Measurements from ENCODE around the gene LYZL1.
"Not testable (repeated sequence)": the region's sequence is repeated elsewhere in the genome, so short reads cannot be mapped to it uniquely, and the experiment has no call there.

Gene LYZL1

GRCh38 chr10:29265210-29265768, 23.6 kb upstream of the LYZL1 start:
- no peak for DNase-seq

GRCh38 chr10:29266641-29267040, 22.2 kb upstream of the LYZL1 start:
- DNase-seq: no peak

- no peak for DNase-seq
These were observed 20.9 kb upstream of the LYZL1 start for GRCh38 chr10:29268011-29268410.

- DNase-seq: no peak
These were observed 19.4 kb upstream of the LYZL1 start for GRCh38 chr10:29269486-29269885.

- DNase-seq: no peak
These were observed 18.0 kb upstream of the LYZL1 start for GRCh38 chr10:29270883-29271282.

- DNase-seq: no peak
These were observed 17.0 kb upstream of the LYZL1 start for GRCh38 chr10:29271877-29272276.

GRCh38 chr10:29273478-29273877, 15.4 kb upstream of the LYZL1 start:
- DNase-seq: no peak

- DNase-seq: no peak
These were observed 12.5 kb upstream of the LYZL1 start for GRCh38 chr10:29276251-29276850.

GRCh38 chr10:29277296-29277695, 11.6 kb upstream of the LYZL1 start:
- no peak for DNase-seq

GRCh38 chr10:29279779-29280487, 8.9 kb upstream of the LYZL1 start:
- no peak for DNase-seq

GRCh38 chr10:29280488-29280840, 8.4 kb upstream of the LYZL1 start:
- no peak for DNase-seq

GRCh38 chr10:29285624-29286051, 3.2 kb upstream of the LYZL1 start:
- no peak for DNase-seq

- no peak for DNase-seq
These were observed 1.2 kb upstream of the LYZL1 start for GRCh38 chr10:29287635-29288034.

- DNase-seq: not testable (repeated sequence)
These were observed 2.7 kb downstream of the LYZL1 start for GRCh38 chr10:29291561-29291960.

- not testable (repeated sequence) for DNase-seq
These were observed 3.5 kb downstream of the LYZL1 start for GRCh38 chr10:29292406-29292805.

GRCh38 chr10:29295813-29296212, 6.9 kb downstream of the LYZL1 start:
- DNase-seq: no peak

- no peak for DNase-seq
These were observed 8.8 kb downstream of the LYZL1 start for GRCh38 chr10:29297678-29298077.

GRCh38 chr10:29301359-29301910, 12.6 kb downstream of the LYZL1 start:
- DNase-seq: no peak

- DNase-seq: no peak
These were observed 13.6 kb downstream of the LYZL1 start for GRCh38 chr10:29302499-29302898.

- peak; percentile 6 for DNase-seq
These were observed 15.6 kb downstream of the LYZL1 start for GRCh38 chr10:29304264-29304994.

- DNase-seq: no peak
These were observed 16.1 kb downstream of the LYZL1 start for GRCh38 chr10:29304995-29305335.

- no peak for DNase-seq
These were observed 17.8 kb downstream of the LYZL1 start for GRCh38 chr10:29306688-29307087.

- DNase-seq: not testable (repeated sequence)
These were observed 19.3 kb downstream of the LYZL1 start for GRCh38 chr10:29308142-29308541.

GRCh38 chr10:29309465-29309864, 20.6 kb downstream of the LYZL1 start:
- DNase-seq: no peak
